HG02840 (cell line): ENCODE data around the gene TRERF1.

Source experiments
- ATAC-seq: cut with Tn5 transposase; IDR thresholded peaks from one replicate; pipeline ENCODE4 v1.9.1; 2021; ENCODE audit warnings: mild to moderate bottlenecking, moderate library complexity, moderate number of reproducible peaks; ENCODE audit not compliant: unreplicated experiment, low FRiP score

TRERF1 gene

DNA sequence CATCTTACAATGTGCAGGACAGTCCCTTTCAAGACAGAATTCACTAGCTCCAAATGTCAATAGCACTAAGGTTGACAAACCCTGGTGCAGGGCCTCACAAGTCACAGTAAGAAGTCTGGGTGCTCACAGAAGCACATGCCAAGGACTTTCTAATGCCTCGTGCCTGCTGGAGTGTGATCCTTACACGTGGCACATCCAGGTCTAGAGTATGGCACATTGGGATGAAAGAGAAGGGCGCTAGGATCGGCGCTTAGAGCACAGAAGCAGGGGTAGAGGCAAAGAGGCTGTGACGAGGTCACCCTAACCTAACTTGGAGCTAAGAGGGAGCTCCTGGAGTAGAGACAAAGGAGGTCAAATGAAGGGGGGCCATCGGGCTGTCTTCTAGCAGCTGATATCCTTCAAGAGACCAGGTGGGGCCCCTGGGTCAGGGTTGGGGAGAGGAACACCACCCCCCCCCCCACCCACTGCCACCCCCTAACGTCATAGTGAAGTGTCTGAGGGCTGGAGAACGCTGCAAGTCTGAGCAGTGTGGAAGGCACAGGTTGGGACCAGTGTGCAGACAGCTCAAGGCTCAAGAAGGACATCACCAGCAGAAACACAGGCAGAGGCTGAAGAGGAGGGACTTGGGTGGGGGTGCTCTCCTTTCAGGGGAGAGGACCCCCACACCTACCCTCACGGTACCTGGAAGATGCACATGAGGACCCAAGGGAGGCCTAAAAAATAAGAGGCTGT, 136.3 kb downstream of the TRERF1 start:
- ATAC-seq = no peak

DNA sequence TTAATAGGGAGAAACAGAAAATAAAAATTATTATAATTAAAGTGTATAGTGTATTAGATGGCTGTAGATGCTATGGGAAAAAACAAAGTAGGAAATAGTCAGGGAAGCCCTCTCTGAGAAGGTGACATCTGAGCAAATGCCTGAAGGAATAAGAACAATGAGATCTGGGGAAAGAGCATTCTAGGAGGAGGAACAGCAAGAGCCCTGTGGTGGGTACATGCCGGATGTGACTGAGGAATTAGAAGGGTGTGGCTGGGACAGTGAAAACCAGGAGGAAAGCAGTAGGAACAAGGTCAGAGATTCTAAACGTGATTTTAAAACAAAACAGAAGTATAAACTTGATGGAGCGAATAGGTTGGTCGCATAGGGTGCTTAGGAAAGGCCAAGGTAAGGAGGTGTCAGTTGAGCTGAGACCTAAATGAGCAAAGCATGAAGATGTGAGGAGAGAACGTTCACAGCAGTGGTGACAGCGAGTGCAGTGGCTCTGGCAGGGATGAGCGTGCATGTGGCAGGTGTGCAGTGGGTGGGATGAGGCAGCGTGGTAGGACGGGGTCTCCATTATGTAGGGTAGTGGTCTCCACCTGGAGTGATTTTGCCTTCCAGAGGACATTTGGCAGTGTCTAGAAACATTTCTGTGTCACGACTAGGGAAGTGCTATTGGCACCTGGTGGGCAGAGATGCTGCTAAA, 137.0 kb downstream of the TRERF1 start:
- ATAC-seq = no peak

DNA sequence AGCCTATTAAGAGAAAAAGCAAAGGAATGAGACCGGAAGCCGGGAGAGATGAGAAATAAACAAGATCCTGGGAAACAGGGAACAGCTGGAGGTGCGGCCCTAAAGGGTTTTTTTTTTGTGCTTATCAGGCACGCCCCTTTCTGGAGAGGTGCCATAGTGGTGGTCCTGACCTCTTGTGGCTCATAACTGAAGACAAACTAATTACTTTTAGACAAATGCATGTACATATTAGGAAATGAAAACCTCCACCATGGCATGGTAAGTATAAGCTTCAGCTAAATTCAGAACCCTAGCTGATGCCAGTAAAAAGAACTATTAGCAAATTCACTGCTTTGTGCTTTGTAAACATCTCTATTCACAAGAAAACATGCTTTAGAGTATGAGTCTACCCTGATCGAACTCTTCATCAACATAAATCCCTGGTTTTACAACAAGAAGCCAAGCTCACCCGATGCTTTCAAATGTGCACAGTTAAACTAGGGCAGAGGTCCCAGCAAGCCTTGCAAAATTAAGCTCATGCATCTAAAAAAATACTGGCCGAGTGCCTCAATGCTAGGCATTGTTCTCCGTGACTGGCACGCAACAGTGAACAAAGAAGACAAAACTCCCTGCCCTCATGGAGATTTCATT, 137.7 kb downstream of the TRERF1 start:
- no peak for ATAC-seq

DNA sequence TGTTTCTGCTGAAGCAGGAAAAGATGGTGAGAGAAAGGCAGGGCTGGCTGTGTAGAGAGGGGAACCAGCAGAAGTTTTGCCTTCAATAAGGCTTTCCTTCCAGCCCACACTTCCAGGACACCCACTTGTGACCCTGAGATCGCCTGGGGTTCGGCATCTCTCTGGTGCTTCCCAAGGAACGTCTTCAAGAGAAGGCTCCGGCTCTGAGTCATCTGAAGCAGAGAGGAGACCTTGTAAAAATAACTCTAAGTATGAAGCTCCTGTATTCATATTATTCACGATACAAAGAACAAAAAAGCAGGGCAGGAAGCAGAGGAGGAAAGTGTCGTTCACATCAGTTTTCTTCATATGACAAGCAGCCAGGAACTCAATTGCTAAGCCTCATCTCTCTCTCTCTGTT, 138.7 kb downstream of the TRERF1 start:
- ATAC-seq = no peak

GRCh38 chr6:42307141-42307470, 144.6 kb downstream of the TRERF1 start:
- ATAC-seq = no peak

DNA sequence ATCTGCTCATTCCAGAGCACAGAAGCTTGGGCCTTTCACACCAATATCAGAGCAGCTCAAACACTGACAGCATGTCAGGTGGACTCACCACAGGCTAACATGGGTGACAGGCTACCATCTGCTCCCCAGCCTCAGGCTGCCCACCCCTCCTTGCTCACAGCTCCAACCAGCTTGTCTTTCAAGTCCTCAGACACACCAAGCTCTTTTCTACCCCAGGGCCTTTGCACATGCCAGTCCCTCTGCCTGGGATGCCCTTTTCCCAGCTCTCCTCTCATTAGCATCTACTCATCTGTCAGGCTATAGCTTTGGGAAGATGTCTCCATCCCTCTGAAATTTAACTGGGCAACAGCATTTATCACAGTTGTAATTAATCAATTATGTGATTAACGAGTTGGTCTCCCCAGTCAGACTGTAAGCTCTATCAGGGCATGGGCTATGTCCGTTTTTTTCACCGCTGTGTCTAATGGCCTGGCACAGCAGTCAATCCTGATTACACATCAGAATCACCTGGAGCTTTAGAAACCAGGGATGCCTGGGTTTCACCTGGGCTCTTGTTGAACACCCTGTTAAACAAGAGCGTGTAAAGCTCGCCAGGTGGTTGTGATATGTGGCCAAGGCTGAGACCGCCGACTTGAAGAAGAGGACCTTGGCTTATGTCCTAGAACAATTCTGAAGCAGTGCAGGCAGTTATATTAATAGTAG, 145.1 kb downstream of the TRERF1 start:
- ATAC-seq = no peak

DNA sequence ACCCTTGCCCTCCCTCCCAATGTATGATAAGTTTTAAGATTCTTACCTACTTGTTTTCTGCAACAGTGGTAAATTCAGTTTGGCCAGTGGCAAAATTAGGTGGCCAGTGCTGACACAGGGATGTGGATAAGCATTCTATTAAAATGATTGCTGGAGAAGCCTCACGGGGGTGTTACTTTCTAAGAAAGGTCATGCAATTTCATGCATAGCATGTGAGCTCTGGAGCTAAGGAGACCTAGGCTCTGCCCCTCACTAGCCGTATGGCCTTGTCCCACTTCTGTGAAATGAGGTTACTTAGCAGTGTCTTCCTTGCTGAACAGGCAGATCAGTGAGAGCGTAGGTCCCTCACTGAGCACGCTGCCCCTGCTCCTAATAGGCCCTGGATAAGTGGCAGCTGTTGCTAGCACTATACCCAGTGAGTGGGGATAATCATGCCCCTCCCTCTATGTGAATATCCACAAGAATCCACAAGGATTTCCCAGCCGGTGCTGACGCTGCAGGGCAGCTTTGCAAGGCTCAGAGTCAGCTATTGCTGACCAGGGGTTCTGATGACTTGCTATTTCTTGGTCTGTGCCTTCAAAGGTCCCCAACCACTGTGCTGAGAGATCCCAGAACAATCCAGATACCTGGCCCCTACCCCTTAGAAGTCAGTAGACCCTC, 147.5 kb downstream of the TRERF1 start:
- ATAC-seq = no peak

- no peak for ATAC-seq
Measured at GRCh38 chr6:42302411-42302810, 149.3 kb downstream of the TRERF1 start.

GRCh38 chr6:42301986-42302385, 149.7 kb downstream of the TRERF1 start:
- no peak for ATAC-seq

DNA sequence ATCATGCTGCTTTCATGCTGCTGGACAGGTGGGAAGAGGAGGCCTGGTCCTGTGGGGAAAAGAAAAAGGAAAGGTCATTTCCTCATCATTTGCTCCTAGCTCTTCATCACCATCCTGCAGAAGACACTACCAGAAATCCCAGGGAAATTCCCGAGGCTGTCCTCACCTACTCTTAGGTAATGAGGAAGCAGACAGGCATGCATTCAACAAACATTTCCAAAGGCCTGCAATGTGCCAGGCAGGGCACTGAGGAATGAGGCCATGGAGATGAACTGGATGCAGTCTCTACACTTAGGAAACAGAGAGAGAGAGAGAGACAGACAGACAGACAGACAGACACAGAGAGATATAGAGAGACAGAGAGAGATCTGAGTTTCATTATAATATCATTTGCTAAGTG, 151.0 kb downstream of the TRERF1 start:
- ATAC-seq = no peak

GRCh38 chr6:42300185-42300584, 151.5 kb downstream of the TRERF1 start:
- no peak for ATAC-seq

DNA sequence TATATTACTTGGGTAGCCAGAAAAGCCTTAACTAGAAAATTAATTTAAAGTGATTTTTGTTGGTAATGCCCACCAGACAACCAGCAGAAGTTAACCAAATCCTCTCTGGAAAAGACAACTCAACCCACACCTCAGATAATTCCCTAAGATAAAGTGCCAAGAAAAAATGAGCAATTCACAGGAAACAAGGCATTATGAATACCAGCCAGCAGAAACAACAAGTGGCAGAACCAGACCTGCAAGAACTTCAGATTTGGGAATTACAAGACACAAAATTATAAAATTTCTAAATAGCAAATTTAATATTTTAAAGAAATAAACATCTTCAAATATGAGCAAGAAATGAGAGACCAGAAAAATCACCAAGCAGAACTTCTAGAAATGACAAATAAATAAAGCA, 154.1 kb downstream of the TRERF1 start:
- no peak for ATAC-seq

DNA sequence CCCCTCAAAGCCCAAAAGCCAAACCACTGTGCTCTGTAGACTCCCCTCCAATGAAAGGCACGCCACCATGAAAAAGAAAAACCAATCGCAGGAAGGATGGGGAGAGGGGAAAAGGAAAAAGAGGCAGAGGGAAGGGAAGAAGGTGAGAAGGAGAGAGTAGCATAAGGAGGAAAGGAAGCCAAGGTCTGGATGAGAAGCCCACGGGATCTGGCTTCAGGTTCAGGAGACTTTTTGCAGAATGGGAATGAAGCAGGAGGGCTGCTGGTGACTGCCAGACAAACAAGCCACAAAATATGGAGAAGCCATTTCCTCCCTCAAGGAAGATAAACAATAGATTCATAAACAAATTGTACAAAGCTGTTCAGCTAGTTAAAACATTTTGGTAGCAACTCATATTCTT, 155.1 kb downstream of the TRERF1 start:
- no peak for ATAC-seq

GRCh38 chr6:42295677-42296076, 156.0 kb downstream of the TRERF1 start:
- ATAC-seq = no peak

DNA sequence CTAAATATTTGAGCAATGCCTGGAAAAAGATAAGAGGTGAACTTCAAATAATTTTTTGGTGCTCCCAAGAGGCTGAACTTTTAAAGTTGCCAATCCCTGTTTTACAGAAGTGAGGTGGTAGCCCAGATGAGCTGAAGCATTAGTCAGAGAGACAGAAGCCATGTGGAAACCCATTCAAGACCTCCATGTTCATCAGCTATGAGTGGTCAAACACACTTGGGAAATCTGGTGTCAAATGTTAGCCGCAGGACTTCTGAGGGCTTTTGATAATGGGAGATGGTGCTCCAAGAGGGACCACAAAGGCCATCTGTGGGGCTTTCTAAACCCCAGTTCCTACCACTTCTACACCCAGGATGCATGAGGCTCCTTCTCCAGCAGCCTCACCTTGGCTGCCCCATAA, 156.5 kb downstream of the TRERF1 start:
- ATAC-seq = no peak

DNA sequence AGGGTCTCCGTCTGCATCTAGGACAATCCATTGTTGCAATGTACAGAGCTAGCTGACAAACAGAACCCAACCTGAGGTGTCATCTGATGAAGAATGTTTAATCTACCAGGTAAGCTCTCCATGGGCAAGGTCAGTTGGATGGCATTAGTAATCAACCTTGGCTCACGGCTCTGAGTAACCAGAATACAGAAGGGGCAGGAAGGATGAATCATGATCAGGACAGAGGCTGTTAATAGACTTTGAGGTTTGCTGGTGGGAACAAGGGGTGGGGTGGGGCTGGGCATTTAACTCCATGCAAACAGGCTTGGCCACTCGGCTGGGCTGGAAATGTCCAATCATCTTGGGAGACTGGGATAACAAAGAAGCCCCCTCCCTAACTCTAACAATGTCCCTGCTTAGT, 157.0 kb downstream of the TRERF1 start:
- no peak for ATAC-seq

GRCh38 chr6:42293386-42293977, 158.2 kb downstream of the TRERF1 start:
- no peak for ATAC-seq

DNA sequence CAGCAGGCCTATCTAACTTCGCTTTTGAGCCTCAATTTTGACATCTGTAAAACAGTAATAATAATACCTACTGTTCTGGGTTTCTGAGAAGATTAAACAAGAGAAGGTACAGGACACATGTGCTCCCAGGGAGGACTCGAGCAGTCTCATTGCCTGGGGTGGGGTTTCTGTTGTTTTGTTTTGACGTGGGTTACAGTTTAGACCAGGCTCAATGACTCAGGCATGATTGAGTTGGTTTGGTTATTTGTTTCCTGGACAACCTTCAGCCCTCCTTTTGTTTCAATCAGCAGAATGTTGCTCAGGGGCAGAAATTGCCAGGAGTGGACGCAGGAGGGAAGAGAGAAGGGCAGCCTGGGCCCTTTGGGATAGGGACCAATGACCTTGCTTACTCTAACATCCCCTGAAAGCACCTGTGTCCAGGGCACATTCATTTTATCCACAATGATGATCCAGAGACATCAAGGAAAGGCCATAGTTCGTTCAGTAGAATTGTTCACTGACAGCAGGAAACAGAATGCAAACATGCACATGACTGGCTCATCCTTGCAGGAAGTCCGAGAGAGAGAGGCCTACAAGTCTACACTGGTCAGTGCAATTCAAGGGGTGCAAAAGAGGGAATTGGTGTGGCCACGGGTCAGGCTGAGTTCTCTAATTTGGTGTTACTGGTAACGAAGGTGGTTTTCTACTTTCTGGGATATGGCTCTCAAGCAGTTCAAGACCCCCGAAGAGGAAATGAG, 159.6 kb downstream of the TRERF1 start:
- ATAC-seq = no peak

DNA sequence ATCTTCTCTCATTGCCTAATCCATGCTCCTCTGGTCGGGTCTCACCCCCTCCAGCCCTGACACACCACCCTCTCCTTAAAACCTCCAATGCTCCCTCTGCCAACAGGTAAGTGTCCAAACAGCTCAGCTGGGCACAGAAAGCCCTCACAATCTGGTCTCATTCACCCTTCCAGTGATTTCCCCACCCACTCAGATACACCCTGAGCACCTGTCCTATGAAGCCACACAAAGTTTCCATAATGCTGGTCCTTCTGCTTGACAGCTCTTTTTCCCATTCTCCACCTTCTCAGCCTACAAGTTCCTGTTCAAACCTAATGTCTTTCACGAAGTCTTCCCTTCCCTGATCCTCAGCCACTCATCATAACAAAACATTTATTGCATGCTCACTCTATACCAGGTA, 164.0 kb downstream of the TRERF1 start:
- ATAC-seq = no peak

- no peak for ATAC-seq
Measured at GRCh38 chr6:42281570-42281969, 170.2 kb downstream of the TRERF1 start.
